GM12801 (cell line): ENCODE data around the gene NPSR1.

Experiments
- CTCF ChIP-seq: IDR thresholded peaks from one replicate; pipeline ENCODE4 v1.5.1; 2011; ENCODE audit warnings: control low read depth; ENCODE audit not compliant: insufficient read length; ENCODE audit errors: extremely low read depth

NPSR1 gene

GRCh38 chr7:34720289-34720688, 62.3 kb downstream of the NPSR1 start:
- no peak for TF ChIP-seq CTCF

- no peak for TF ChIP-seq CTCF
Observed at GRCh38 chr7:34723338-34723737, 65.3 kb downstream of the NPSR1 start.

- no peak for TF ChIP-seq CTCF
Observed at GRCh38 chr7:34723866-34724490, 66.0 kb downstream of the NPSR1 start.

GRCh38 chr7:34726221-34726620, 68.2 kb downstream of the NPSR1 start:
- TF ChIP-seq CTCF: no peak

GRCh38 chr7:34727464-34727995, 69.5 kb downstream of the NPSR1 start:
- no peak for TF ChIP-seq CTCF

GRCh38 chr7:34728156-34728555, 70.1 kb downstream of the NPSR1 start:
- TF ChIP-seq CTCF: no peak

GRCh38 chr7:34734771-34735170, 76.8 kb downstream of the NPSR1 start:
- TF ChIP-seq CTCF: no peak

- TF ChIP-seq CTCF: no peak
Observed at GRCh38 chr7:34735526-34735925, 77.5 kb downstream of the NPSR1 start.
